Stimulated activated CD4-positive, alpha-beta T cell treated with anti-CD3 and anti-CD28 coated beads, Interleukin-12 subunit alpha, Interleukin-12 subunit beta, amount 100 ng/mL, for 24 hours (primary cell): ENCODE results near the gene NACC2.
"Not testable (repeated sequence)": the region's sequence is repeated elsewhere in the genome, so short reads cannot be mapped to it uniquely, and the experiment has no call there.

Experiments
- DNase-seq, 2 experiments: peaks; one replicate each; pipeline ENCODE4 v3.0.0-alpha.2; 2020; ENCODE audit warnings: low read depth in 2 of 2

Gene NACC2

DNA sequence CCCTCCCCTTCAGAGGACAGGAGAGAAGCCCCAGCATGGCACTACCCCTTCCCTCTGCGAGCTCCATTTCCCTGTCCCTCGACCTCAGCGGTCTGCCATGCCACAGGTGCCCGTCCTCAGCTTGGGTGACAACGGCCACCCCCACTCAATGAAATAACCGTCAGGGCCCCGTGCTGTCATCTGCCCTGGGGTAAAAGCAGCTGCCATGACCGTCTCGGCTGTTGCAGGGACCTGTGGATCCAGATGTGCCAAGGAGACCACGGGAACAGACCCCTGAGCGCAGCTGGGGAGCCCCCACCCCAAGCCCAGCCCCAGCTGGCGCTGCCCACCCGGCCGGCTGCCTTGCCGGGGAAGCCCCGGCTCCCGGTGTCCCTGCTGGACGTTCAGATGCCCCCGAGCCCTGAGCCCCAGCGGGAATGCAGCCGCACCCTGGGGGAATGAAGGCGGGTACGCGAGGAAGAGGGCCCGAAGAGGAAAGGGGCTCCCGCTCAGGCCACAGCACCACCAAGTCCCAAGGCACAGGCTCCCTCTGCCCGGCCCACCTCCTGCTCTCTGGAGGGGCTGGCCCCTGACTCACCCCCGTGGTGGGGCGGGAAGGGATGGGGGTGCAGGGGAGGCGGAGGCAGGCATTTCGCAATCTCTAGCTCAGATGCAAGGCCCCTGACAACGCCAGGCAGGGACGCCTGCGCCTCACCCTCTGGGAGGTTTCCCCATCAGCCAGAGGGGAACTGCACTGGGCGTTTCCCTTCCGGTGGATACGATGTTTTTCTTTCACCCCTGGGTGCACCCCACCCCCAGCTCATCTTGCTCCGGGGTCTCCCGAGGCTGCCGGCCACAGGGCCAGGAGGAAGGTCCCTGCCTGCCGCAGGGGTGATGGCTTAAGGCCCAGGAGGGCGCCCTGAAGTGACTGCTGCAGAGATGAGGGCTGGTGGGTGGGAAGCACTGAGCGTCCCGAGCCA, 49.2 kb downstream of the NACC2 start:
- no peak for DNase-seq

GRCh38 chr9:136044971-136045594, 50.0 kb downstream of the NACC2 start:
- DNase-seq = no peak

DNA sequence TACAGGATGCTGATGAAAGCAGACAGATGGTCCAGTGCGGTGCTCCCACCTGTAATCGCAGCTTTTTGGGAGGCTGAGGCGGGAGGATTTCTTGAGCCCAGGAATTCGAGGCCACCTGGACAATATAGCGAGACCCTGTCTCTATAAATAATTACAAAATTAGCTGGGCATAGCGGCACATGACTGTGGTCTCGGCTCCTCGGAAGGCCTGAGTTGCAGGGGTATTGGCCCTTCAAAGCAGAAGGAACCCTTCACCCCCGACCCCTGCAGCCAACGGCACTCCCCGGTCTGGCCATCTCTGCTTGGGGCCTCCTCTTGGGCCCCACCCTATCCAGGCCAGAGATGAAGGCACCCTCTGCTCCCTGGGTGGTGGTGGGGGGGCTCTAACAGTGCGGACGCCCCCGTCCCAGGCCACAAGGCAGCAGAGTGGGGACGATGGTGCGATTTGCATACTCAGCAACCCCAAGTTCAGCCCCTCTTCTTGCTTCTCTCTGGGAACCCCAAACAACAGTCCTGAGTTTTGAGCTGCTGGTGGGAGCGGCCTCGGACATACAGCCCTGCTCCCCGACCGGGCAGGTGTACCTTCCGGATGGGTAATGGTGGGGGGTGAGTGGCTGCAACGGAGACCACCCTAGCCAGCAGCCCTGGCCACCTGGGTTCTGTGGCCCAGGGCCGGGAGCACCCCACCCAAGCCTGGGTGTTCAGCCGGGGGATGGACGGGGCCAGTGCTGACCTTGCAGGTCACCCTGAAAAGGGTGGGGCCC, 50.7 kb downstream of the NACC2 start:
- DNase-seq = no peak

GRCh38 chr9:136043441-136043991, 51.6 kb downstream of the NACC2 start:
- DNase-seq = no peak

GRCh38 chr9:136042541-136042940, 52.5 kb downstream of the NACC2 start:
- DNase-seq = no peak

DNA sequence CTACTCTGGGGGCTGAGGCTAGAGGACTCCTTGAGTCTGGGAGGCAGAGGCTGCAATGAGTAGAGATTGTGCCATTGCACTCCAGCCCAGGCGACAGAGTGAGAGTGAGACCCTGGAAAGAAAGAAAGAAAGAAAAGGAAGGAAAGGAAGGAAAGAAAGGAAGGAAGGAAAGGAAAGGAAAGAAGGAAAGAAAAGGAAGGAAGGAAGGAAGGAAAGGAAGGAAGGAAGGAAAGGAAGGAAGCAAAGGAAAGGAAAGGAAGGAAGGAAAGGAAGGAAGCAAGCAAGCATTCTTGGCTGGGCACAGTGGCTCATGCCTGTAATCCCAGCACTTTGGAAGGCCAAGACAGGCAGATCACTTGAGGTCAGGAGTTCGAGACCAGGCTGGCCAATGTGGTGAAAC, 54.2 kb downstream of the NACC2 start:
- DNase-seq = not testable (repeated sequence)

DNA sequence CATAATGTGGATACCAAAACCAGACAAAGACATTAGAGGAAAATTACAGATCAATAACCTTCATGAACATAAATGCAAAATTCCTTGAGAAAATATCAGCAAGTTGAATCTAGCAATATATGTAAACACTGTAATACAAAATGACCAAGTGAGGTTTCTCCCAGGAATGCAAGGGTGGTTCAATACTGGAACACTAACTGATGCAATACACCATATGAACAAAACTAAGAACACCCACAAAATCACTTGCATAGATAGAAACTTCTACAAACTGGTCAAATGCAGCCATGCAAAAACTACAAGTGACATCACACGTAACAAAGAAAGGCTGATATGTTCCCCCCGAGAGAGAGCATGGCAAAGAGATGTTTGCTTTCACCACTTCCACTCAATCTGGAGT, 55.6 kb downstream of the NACC2 start:
- no peak for DNase-seq

- no peak for DNase-seq
Measured at GRCh38 chr9:136036848-136037247, 58.2 kb downstream of the NACC2 start.

GRCh38 chr9:136036050-136036449, 59.0 kb downstream of the NACC2 start:
- DNase-seq = no peak

- no peak for DNase-seq
Measured at GRCh38 chr9:136031741-136032730, 63.1 kb downstream of the NACC2 start.

DNA sequence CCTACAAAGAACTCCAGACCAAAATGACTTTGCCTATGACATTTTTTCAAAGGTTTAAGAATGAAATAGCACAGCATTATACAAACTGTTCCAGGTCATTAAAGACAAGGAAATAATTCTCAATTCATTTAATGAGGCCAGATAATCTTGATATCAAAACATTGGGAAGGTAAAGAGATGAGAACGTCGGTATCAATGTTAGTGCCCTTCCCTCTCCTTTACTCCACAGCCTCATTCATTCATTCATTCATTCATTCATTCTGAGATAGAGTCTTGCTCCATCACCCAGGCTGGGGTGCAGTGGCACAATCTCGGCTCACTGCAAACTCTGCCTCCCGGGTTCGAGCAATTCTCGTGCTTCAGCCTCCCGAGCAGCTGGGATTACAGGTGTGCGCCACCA, 64.0 kb downstream of the NACC2 start:
- no peak for DNase-seq

DNA sequence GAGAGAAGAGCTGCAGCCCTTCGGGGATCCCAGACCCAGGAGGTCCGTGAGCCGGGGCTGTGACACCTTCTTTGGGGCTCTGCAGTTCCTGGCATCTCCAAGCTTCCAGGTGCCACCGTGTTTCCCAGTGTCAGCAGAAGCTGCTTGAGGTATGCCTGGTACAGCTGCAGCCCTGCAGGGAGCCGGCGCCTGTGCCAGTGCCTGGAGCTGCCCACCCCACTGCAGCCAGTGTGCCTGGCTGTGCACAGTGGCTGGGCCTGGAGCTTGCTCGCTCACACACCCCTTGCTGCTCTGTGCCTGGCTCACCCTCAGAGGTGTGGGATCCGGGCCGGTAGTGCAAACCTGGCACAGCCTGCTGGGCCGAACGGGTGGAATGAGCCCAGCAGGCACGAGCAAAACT, 65.5 kb downstream of the NACC2 start:
- DNase-seq = no peak

GRCh38 chr9:136028760-136029470, 66.2 kb downstream of the NACC2 start:
- no peak for DNase-seq

GRCh38 chr9:136026943-136027289, 68.2 kb downstream of the NACC2 start:
- DNase-seq = not testable (repeated sequence)

GRCh38 chr9:136026266-136026942, 68.7 kb downstream of the NACC2 start:
- DNase-seq = no peak

DNA sequence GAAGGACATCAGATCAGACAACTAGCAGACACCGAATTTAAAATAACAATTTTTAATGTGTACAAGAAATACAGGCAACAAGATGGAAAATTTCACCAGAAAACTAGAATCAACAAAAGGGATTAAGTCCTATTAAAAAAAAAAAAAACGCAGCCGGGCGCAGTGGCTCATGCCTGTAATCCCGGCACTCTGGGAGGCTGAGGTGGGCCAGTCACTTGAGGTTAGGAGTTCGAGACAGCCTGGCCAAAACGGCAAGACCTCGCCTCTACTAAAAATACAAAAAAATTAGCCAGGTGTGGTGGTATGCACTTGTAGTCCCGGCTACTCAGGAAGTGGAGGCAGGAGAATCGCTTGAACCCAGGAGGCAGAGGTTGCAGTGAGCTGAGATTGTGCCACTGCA, 69.6 kb downstream of the NACC2 start:
- no peak for DNase-seq

GRCh38 chr9:136024696-136025316, 70.3 kb downstream of the NACC2 start:
- DNase-seq = no peak

GRCh38 chr9:136024286-136024685, 70.8 kb downstream of the NACC2 start:
- DNase-seq = no peak
